Measurements from ENCODE around the gene LAYN. TPM values are rescaled to one million over a fixed set of nuclear protein-coding genes. Genes with fewer than 3 reads are reported as not detected.
A peak's percentile ranks its signal among the peaks of the same experiment; 100 is the strongest.

LAYN gene
- total and polyA plus RNA-seq, 2 of the 13 experiments (the other 11 are each of a cell fraction or from before 2014, with no cell fraction given), result 0.17 TPM; not detected in 1

DNA sequence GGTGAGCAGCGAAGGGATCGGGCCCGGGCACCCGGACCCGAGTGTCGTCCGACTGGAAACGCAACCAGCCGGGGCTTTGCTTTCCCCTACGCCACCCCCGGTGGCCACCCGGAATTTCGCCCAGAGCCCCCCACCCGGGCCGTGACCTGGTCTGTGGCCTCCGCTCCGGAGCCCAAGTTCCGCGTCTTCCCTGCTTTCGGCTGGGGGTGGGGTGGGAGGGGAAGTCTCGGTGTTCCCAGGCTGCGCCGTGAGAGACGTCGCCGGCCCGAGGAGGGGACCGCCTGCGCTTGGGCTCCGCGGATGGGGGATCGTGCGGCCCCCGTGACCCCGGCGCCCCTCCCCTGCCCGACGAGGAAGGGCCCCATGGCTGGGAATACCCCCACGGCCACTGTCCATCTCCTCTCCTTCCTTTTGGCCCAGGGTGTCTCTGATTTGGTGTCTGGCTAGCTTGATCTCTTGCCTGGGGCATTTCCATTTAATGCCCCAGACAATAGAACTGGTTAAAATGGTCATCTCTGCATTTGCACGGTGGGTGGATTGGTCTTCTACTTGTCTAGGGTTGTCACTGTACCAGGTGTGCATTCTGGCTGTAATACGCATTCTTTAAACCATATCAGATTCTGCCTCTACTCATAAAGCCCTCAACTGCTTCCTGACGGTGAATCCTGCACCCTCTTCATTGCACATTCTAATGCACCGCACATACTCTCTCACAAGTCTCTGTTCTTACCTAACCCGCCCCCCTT lies 62.5 kb downstream of the LAYN start:
- Histone ChIP-seq H3K79me2 (ENCODE audit: insufficient read depth, low read length) (peaks cover 55% of the 10 kb centered on the region), H4K20me1 (ENCODE audit: insufficient read depth, low read length) (peaks cover 10% of the 10 kb centered on the region), H3K4me3 (replicated peaks in 1 of 3; ENCODE audit: insufficient read depth in 1 of 3, low read depth in 2 of 3, low read length in 3 of 3) (peak overlapping the region; percentile 84 to 95 (median 90)), H3K36me3 (replicated peaks in 1 of 2; ENCODE audit: control insufficient read depth in 1 of 2, insufficient read depth in 2 of 2, low read length in 2 of 2) (no peaks in the 10 kb centered on the region), H2AFZ (ENCODE audit: low read length) (no peak overlapping the region), H3K9ac (ENCODE audit: insufficient read depth, low read depth, low read length) (peak overlapping the region; percentile 95), H3K4me2 (ENCODE audit: low read depth, low read length) (peak overlapping the region; percentile 90), H3K27ac (ENCODE audit: extremely low read length, insufficient read depth, low read length) (peak overlapping the region; percentile 87), H3K27me3 (ENCODE audit: control insufficient read depth in 1 of 2, insufficient read depth in 2 of 2, low read length in 2 of 2) (no peaks in the 10 kb centered on the region; a peak in 1 of 5 replicates), H3K4me1 (ENCODE audit: insufficient read depth, low read length) (peaks cover 59% of the 10 kb centered on the region), H3K9me3 (ENCODE audit: low read length) (no peaks in the 10 kb centered on the region)
- no TSS peak for BruUV-seq (replicated peaks)
- ChIA-PET POLR2A (interaction anchor here (0.9 to 3.1 kb wide), 3 partner anchors 164 to 230 kb away, joined by 4 to 17 read pairs (median 4); partner anchors contain the start of gene PPP2R1B), CTCF (ENCODE audit: low intra/inter-chr PET ratio, low total read pairs) (interaction anchor here (1.6 to 2.2 kb wide), 2 partner anchors 174 to 238 kb away, joined by 23 to 47 read pairs; no protein-coding TSS in a partner anchor)
- WGBS (ENCODE audit: low lambda C conversion rate), result under 1% methylated on average over 22 of the region's 44 CpGs
- FAIRE-seq, result no peak
- DNase-seq (ENCODE audit: low spot score), result no peak
- intact Hi-C loops (cut with micrococcal nuclease; ENCODE audit: unreplicated experiment) (loop anchor here (1.0 to 5.0 kb wide), 3 partner anchors 30 to 238 kb away; no protein-coding TSS in a partner anchor), in situ Hi-C loops (cut with HindIII; ENCODE audit: extremely low pct_ligation_motif_present, low pct_unique_long_range_greater_than_20kb) (loop anchor here (5.0 kb wide), 2 partner anchors 174 to 239 kb away; no protein-coding TSS in a partner anchor)
- peak; percentile 22 for ATAC-seq
- no peak for TF ChIP-seq ZNF891 (CRISPR knock-in tag; IDR thresholded peaks at IDR 0.05)
- TF ChIP-seq NFYC (CRISPR knock-in tag; IDR thresholded peaks at IDR 0.05), result no peak
- TF ChIP-seq FLYWCH1 (CRISPR knock-in tag; IDR thresholded peaks at IDR 0.05), result no peak
- TF ChIP-seq ZNF160 (CRISPR knock-in tag; IDR thresholded peaks at IDR 0.05), result no peak
- TF ChIP-seq, protein P1, sequence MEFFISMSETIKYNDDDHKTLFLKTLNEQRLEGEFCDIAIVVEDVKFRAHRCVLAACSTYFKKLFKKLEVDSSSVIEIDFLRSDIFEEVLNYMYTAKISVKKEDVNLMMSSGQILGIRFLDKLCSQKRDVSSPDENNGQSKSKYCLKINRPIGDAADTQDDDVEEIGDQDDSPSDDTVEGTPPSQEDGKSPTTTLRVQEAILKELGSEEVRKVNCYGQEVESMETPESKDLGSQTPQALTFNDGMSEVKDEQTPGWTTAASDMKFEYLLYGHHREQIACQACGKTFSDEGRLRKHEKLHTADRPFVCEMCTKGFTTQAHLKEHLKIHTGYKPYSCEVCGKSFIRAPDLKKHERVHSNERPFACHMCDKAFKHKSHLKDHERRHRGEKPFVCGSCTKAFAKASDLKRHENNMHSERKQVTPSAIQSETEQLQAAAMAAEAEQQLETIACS (CRISPR knock-in tag; IDR thresholded peaks at IDR 0.05), result no peak
- TF ChIP-seq, protein P2, sequence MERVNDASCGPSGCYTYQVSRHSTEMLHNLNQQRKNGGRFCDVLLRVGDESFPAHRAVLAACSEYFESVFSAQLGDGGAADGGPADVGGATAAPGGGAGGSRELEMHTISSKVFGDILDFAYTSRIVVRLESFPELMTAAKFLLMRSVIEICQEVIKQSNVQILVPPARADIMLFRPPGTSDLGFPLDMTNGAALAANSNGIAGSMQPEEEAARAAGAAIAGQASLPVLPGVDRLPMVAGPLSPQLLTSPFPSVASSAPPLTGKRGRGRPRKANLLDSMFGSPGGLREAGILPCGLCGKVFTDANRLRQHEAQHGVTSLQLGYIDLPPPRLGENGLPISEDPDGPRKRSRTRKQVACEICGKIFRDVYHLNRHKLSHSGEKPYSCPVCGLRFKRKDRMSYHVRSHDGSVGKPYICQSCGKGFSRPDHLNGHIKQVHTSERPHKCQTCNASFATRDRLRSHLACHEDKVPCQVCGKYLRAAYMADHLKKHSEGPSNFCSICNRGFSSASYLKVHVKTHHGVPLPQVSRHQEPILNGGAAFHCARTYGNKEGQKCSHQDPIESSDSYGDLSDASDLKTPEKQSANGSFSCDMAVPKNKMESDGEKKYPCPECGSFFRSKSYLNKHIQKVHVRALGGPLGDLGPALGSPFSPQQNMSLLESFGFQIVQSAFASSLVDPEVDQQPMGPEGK (CRISPR knock-in tag; IDR thresholded peaks at IDR 0.05), result peak; percentile 15; the same call in 1 of the 2 replicates
- TF ChIP-seq ZNF292 (CRISPR knock-in tag; IDR thresholded peaks at IDR 0.05; ENCODE audit: borderline replicate concordance, low read depth), result peak; percentile 37; the same call in 1 of the 2 replicates
- TF ChIP-seq ZNF883 (CRISPR knock-in tag; IDR thresholded peaks at IDR 0.05; ENCODE audit: not compliant biosample characterization), result no peak
- TF ChIP-seq YEATS4 (CRISPR knock-in tag; IDR thresholded peaks at IDR 0.05; ENCODE audit: borderline replicate concordance), result 0 out of 2 replicates have a peak, but pooled peaks have one; percentile 7
- no peak for TF ChIP-seq RXRA (CRISPR knock-in tag; IDR thresholded peaks at IDR 0.05)
- no peak for TF ChIP-seq PCBP1 (IDR thresholded peaks at IDR 0.05; ENCODE audit: borderline replicate concordance, low read depth, low read length)
- no peak for TF ChIP-seq CREM (IDR thresholded peaks at IDR 0.05)
- no peak for TF ChIP-seq CREM (CRISPR knock-in tag; IDR thresholded peaks at IDR 0.05)
- no peak for TF ChIP-seq ZNF780A (CRISPR knock-in tag; IDR thresholded peaks at IDR 0.05)
- TF ChIP-seq RBFOX2 (IDR thresholded peaks at IDR 0.05; ENCODE audit: low read depth, low read length), result peak; percentile 36; the same call in 1 of the 2 replicates
- no peak for TF ChIP-seq ZNF567 (CRISPR knock-in tag; IDR thresholded peaks at IDR 0.05; ENCODE audit: borderline replicate concordance)
- TF ChIP-seq, protein P3, sequence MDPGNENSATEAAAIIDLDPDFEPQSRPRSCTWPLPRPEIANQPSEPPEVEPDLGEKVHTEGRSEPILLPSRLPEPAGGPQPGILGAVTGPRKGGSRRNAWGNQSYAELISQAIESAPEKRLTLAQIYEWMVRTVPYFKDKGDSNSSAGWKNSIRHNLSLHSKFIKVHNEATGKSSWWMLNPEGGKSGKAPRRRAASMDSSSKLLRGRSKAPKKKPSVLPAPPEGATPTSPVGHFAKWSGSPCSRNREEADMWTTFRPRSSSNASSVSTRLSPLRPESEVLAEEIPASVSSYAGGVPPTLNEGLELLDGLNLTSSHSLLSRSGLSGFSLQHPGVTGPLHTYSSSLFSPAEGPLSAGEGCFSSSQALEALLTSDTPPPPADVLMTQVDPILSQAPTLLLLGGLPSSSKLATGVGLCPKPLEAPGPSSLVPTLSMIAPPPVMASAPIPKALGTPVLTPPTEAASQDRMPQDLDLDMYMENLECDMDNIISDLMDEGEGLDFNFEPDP (CRISPR knock-in tag; conservative IDR thresholded peaks at IDR 0.05), result no peak
- TF ChIP-seq, protein P4, sequence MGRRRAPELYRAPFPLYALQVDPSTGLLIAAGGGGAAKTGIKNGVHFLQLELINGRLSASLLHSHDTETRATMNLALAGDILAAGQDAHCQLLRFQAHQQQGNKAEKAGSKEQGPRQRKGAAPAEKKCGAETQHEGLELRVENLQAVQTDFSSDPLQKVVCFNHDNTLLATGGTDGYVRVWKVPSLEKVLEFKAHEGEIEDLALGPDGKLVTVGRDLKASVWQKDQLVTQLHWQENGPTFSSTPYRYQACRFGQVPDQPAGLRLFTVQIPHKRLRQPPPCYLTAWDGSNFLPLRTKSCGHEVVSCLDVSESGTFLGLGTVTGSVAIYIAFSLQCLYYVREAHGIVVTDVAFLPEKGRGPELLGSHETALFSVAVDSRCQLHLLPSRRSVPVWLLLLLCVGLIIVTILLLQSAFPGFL (CRISPR knock-in tag; IDR thresholded peaks at IDR 0.05), result no peak
- no peak for TF ChIP-seq ZNF205 (CRISPR knock-in tag; IDR thresholded peaks at IDR 0.05)
